HG03575 (cell line): ENCODE data around the gene ZNF722.
"Not testable (repeated sequence)": the region's sequence is repeated elsewhere in the genome, so short reads cannot be mapped to it uniquely, and the experiment has no call there.

Experiments
- ATAC-seq: cut with Tn5 transposase; IDR thresholded peaks from one replicate; pipeline ENCODE4 v1.9.1; 2021; ENCODE audit not compliant: unreplicated experiment, insufficient number of reproducible peaks, low FRiP score; ENCODE audit errors: extremely low read depth

The ZNF722 gene

DNA sequence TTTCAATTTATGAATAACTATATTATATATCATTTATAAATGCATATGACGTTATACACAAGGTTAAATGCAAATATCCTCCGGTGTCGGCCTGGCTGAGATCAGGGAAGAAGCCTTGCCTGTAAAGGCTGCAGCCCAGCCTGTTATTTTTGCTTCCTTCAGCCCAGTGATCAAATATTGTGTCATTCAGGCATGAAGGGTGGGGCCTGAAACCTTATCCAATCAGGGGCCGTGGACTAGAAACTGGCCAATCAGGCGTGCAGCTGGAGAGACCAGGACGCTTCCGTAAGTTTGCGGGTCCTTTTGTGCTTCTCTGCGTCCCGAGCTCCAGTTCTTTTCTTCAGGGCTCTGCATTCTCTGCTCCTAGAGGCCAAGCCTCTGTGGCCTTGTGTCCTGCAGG is at the start of gene ZNF722:
Gene ZNF722 (plus strand): TSS at position 301 of the 400 bp plus-strand sequence. CDS start 113 bp downstream, outside the sequence.
- no peak for ATAC-seq

DNA sequence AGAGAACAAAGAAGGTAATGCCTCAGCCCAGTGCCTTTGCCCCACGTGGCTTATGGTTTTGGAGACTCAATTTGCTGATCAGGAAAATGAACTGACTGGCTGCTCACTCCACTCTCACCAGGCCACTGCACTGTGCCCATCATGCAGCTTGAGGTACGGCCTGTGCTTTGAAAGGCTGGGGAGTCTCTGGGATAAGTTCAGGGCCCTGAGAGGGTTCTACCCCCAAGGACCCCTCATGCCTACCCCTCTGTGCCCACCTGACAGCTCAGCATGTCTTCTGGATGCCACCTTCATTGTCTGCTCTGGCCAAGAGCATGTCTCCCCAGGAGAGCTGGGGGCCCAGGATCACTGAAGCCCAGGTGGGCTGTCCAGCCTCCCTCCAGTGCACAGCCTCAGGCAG is 45.5 kb upstream of the ZNF722 start:
- no peak for ATAC-seq

DNA sequence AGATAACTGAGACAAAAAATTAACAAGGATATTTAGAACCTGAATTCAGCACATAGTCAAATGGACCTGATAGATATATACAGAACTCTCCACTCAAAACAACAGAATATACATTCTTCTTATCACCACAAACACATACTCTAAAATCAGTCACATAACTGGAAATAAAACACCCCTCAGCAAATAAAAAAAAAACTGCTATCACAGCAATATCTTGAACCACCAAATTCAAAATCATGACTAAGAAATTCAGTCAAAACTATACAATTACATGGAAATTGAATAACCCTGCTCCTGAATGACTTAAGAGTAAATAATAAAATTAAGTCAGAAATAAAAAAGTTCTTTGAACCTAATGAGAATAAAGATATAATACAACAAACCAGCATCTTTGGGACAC is 30.0 kb upstream of the ZNF722 start:
- ATAC-seq, result no peak

DNA sequence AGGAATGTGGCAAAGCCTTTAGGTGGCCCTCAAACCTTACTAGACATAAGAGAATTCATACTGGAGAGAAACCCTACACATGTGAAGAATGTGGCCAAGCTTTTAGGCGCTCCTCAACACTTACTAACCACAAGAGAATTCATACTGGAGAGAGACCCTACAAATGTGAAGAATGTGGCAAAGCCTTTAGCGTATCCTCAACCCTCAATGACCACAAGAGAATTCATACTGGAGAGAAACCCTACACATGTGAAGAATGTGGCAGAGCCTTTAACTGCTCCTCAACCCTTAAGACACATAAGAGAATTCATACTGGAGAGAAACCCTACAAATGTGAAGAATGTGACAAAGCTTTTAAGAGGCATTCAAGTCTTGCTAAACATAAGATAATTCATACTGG is 16.8 kb downstream of the ZNF722 start:
- not testable (repeated sequence) for ATAC-seq

DNA sequence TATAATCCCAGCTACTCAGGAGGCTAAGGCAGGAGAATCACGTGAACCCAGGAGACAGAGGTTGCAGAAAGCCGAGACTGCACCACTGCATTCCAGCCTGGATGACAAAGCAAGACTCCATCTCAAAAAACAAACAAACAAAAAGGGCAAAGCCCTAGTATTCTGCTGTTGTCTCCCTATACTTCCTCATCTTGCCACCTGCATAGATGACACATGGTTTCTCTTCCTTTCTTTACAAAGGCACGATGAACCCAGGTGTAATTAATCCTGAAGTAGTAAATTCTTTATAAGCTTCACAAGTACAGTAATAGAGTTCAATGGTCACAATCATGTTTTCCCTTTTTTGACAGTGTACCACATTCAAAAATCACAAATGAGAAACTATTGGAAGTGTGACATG is 36.7 kb downstream of the ZNF722 start:
- no peak for ATAC-seq

DNA sequence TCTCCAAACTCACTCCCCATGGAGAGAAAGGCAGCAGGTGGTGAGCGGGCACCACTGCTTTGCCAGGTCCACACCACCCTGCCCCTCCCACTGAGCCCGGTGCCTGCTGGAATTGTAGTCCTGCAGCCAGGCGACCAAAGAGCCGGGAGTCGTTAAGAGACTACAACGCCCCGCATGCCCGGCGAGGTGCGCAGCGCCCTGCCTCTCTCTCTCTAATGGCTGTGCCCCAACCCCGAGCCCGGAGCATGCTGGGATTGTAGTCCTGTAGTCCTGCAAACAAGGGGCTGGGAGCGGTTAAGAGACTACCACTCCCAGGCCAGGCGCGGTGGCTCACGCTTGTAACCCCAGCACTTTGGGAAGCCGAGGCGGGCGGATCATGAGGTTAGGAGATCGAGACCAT is 38.4 kb downstream of the ZNF722 start:
- no peak for ATAC-seq

DNA sequence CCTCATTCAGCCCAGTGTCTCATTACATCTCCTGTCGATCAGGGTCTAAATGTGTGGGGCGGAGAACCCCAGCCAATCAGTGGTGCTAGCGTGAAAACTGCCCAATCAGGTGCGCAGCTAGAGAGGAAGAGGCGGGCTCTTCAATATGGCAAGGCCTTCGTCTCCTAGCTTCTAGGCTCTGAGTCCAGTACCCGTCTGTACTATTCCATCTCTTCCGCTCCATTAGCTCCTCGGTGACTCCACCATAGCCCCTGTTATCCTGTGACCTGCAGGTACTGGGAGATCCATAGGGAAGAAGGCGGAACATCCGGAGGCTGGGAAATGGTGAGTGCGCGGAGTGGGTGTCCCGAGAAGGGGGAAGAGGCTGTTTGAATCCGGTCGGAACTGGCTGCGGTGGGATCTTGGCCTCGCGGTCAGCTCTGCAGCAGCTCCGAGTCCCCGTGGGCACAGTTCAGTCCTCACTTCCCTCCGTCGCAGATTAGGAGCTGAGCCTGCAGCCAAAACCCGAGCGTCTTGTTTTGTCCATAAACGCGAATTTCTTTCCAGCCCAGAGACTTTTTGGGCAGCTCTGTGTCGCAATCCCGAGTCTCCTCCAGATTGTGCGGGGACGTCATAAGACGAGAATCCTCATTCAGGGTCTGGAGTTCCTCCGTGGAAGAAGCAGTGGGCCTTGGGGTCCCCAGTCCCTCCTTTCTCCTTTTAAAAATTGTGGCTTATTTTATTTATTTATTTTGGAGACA is 46.8 kb downstream of the ZNF722 start, which contains the start of gene ZNF727:
Gene ZNF727 (plus strand): TSS at position 134 of the 740 bp plus-strand sequence. CDS start 188 bp downstream, at position 322.
- ATAC-seq, result no peak

DNA sequence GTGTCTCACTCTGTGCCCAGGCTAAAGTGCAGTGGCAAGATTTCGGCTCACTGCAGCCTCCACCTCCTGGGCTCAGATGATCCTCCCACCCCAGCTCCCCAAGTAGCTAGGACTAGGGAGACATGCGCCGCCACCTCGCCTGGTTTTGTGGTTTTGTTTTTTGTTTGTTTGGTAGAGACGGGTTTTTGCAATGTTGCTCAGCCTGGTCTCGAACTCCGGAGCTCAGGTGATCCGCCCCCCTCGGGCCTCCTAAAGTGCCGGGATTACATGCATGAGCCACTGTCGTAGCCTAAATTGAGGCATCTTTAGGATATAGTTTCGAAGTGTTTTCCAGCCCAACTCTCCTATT is 47.4 kb downstream of the ZNF722 start:
- no peak for ATAC-seq
